Prostate gland (tissue), 2 donors: ENCODE results near the gene TJP2. TPM values are rescaled to one million over a fixed set of nuclear protein-coding genes. Genes with fewer than 3 reads are reported as not detected.

Experiments
- DNase-seq: peaks from one replicate; pipeline ENCODE4 v3.0.0-alpha.2; 2019; ENCODE audit warnings: low spot score
- H3K27ac ChIP-seq, 2 donors: fragments of 200-600 bp; sonication (generic); 2 replicates each; pipeline ENCODE4 v1.5.1; 2017 to 2019
- H3K27me3 ChIP-seq: fragments of 200-600 bp; sonication (generic); replicated peaks from 2 replicates; pipeline ENCODE4 v1.5.1; 2019; ENCODE audit not compliant: insufficient read depth
- H3K36me3 ChIP-seq, 2 donors: fragments of 200-600 bp; sonication (generic); 1 replicate in 1 of 2; 2 replicates in 1 of 2; pipeline versions ENCODE4 v1.5.1 to v1.8.1; 2017 to 2019
- H3K4me1 ChIP-seq: fragments of 200-600 bp; sonication (generic); replicated peaks from 2 replicates; pipeline ENCODE4 v1.5.1; 2019
- H3K4me3 ChIP-seq, 2 donors: fragments of 200-600 bp; sonication (generic); 2 replicates each; pipeline ENCODE4 v1.5.1; 2017 to 2019
- H3K9me3 ChIP-seq: fragments of 200-600 bp; sonication (generic); 2 replicates; pipeline ENCODE4 v1.5.1; 2017
- CTCF ChIP-seq, 4 experiments: fragments of 200-600 bp in 2 of 4; fragments of 450-650 bp in 2 of 4; sonication (generic) in 2 of 4; IDR thresholded peaks; 1 replicate in 3 of 4; 2 replicates in 1 of 4; pipeline ENCODE4 v1.5.1; 2016 to 2019; ENCODE audit warnings: antibody characterized with exemption in 4 of 4, mild to moderate bottlenecking in 2 of 4, moderate library complexity in 2 of 4
- POLR2A ChIP-seq: fragments of 450-650 bp; IDR thresholded peaks from one replicate; pipeline ENCODE4 v1.6.1; 2016; ENCODE audit warnings: antibody characterized with exemption, mild to moderate bottlenecking
- POLR2AphosphoS5 ChIP-seq: sonication (generic); formaldehyde crosslinking; IDR thresholded peaks from one replicate; pipeline ENCODE4 v1.6.1; 2017; ENCODE audit warnings: antibody characterized with exemption
- WGBS: methylation state at CpG from one replicate; pipeline ENCODE4 v1.1.5; 2018; 5-methylcytosine and 5-hydroxymethylcytosine counted together
- intact Hi-C: fragments of 100-400 bp; cut with DNase I; formaldehyde crosslinking; loops from one replicate; pipeline ENCODE4 v1.14.2; 2022
- total RNA-seq, 2 donors: library from RNA; depleted of rRNA; stranded (reverse); fragments of >200 nt; gene quantifications; one replicate each; pipeline ENCODE4 v1.1.0, GENCODE V29; 2016

Gene TJP2
- total RNA-seq, 2 donors from 2014 or later, result 117 to 166 TPM

- no peaks in the 10 kb centered on the region for H3K36me3 ChIP-seq
- TF ChIP-seq POLR2A (no peak), CTCF (IDR thresholded peaks at IDR 0.05) (no peak), POLR2AphosphoS5 (no peak)
- intact Hi-C loops, result no loop called here
- no peak for DNase-seq
- 76% methylated on average over 5 of the region's 5 CpGs for WGBS
- H3K27ac ChIP-seq, result no peak overlapping the region
- H3K9me3 ChIP-seq, result no peaks in the 10 kb centered on the region
- H3K4me3 ChIP-seq, result no peak overlapping the region
- no peaks in the 10 kb centered on the region for H3K4me1 ChIP-seq
- no peaks in the 10 kb centered on the region for H3K27me3 ChIP-seq
Measured at GRCh38 chr9:69260161-69260560, 86.1 kb downstream of the TJP2 start.

GRCh38 chr9:69261636-69262035 lies 87.6 kb downstream of the TJP2 start:
- Histone ChIP-seq H3K4me1 (no peaks in the 10 kb centered on the region), H3K9me3 (no peaks in the 10 kb centered on the region), H3K36me3 (no peaks in the 10 kb centered on the region), H3K27ac (no peak overlapping the region), H3K4me3 (no peak overlapping the region), H3K27me3 (no peaks in the 10 kb centered on the region)
- no peak for DNase-seq
- intact Hi-C loops, result no loop called here
- WGBS, result 72% methylated on average over 3 of the region's 3 CpGs
- TF ChIP-seq POLR2A (no peak), CTCF (IDR thresholded peaks at IDR 0.05) (no peak), POLR2AphosphoS5 (no peak)

GRCh38 chr9:69264526-69264925 lies 90.4 kb downstream of the TJP2 start:
- 66% methylated on average over 7 of the region's 7 CpGs for WGBS
- H3K4me3 ChIP-seq, result no peak overlapping the region
- TF ChIP-seq POLR2A (no peak), CTCF (IDR thresholded peaks at IDR 0.05) (no peak), POLR2AphosphoS5 (no peak)
- no peaks in the 10 kb centered on the region for H3K9me3 ChIP-seq
- H3K36me3 ChIP-seq, result no peaks in the 10 kb centered on the region
- intact Hi-C loops, result no loop called here
- no peak for DNase-seq
- no peaks in the 10 kb centered on the region for H3K27me3 ChIP-seq
- no peak overlapping the region for H3K27ac ChIP-seq
- no peaks in the 10 kb centered on the region for H3K4me1 ChIP-seq

- Histone ChIP-seq H3K36me3 (no peaks in the 10 kb centered on the region), H3K9me3 (no peaks in the 10 kb centered on the region), H3K27ac (no peak overlapping the region), H3K4me1 (no peaks in the 10 kb centered on the region), H3K4me3 (no peak overlapping the region), H3K27me3 (no peaks in the 10 kb centered on the region)
- intact Hi-C loops, result no loop called here
- WGBS, result 90% methylated on average over 9 of the region's 9 CpGs
- TF ChIP-seq POLR2AphosphoS5 (no peak), POLR2A (no peak), CTCF (IDR thresholded peaks at IDR 0.05) (no peak)
- no peak for DNase-seq
Measured at GRCh38 chr9:69265891-69266290, 91.8 kb downstream of the TJP2 start.

GRCh38 chr9:69272212-69272611 lies 98.1 kb downstream of the TJP2 start:
- H3K27ac ChIP-seq, result no peak overlapping the region

More at GRCh38 chr9:69272212-69272611, 98.1 kb downstream of the TJP2 start:
- Histone ChIP-seq H3K4me1 (no peaks in the 10 kb centered on the region), H3K27me3 (no peaks in the 10 kb centered on the region), H3K4me3 (no peak overlapping the region), H3K36me3 (no peaks in the 10 kb centered on the region), H3K9me3 (no peaks in the 10 kb centered on the region)
- WGBS, result 68% methylated on average over 1 of the region's 1 CpG
- DNase-seq, result no peak
- TF ChIP-seq CTCF (IDR thresholded peaks at IDR 0.05), result no peak
- no peak for TF ChIP-seq POLR2AphosphoS5
- no peak for TF ChIP-seq POLR2A
- intact Hi-C loops, result no loop called here
